Measurements from ENCODE around the gene PER1. TPM values are rescaled to one million over a fixed set of nuclear protein-coding genes. Genes with fewer than 3 reads are reported as not detected.
A peak's percentile ranks its signal among the peaks of the same experiment; 100 is the strongest.

The PER1 gene
- total and polyA plus RNA-seq, 9 of the 15 experiments (the other 6 are each of a cell fraction or from before 2014, with no cell fraction given) = 0.13 to 26.0 (median 3.4) TPM

- TF ChIP-seq ETS1 (conservative IDR thresholded peaks at IDR 0.05; ENCODE audit: control insufficient read depth, low read depth, low read length) (peak; percentile 80; the same call in 1 of the 2 replicates), MGA (IDR thresholded peaks at IDR 0.05) (no peak), MTA3 (IDR thresholded peaks at IDR 0.05; ENCODE audit: borderline replicate concordance) (0 out of 2 replicates have a peak, but pooled peaks have one; percentile 51), NR1H2 (CRISPR knock-in tag; IDR thresholded peaks at IDR 0.05) (no peak), GTF3C2 (IDR thresholded peaks at IDR 0.05; ENCODE audit: borderline replicate concordance, extremely low read depth, insufficient read length) (peak; percentile 99), SRF (CRISPR knock-in tag; IDR thresholded peaks at IDR 0.05) (0 out of 4 replicates have a peak, but pooled peaks of 1 of the 2 experiments have one; percentile 21), C11orf30 (IDR thresholded peaks at IDR 0.05; ENCODE audit: low read depth) (0 out of 2 replicates have a peak, but pooled peaks have one; percentile 8), NRF1 (conservative IDR thresholded peaks at IDR 0.05 in 1 of 2, IDR thresholded peaks at IDR 0.05 in 1 of 2) (peak in 1 of 2 experiments; percentile 4; a peak in 1 of 4 replicates), SMARCA5 (IDR thresholded peaks at IDR 0.05) (peak; percentile 73; the same call in 1 of the 2 replicates), FOXJ2 (tag; IDR thresholded peaks at IDR 0.05) (0 out of 2 replicates have a peak, but pooled peaks have one; percentile 60)
Observed at GRCh38 chr17:8186787-8187516, 34.7 kb upstream of the PER1 start (continued).

Data from K562 (cell line).